ENCODE results near the gene MAPKAPK3.

The MAPKAPK3 gene

GRCh38 chr3:50602595-50603191 is 14.3 kb upstream of the MAPKAPK3 start:
- Histone ChIP-seq H3K27me3 (ENCODE audit: control insufficient read depth, insufficient read depth, low read length) (no peaks in the 10 kb centered on the region), H3K9me3 (ENCODE audit: control insufficient read depth, insufficient read depth, low read length) (no peaks in the 10 kb centered on the region), H3K4me3 (ENCODE audit: low read length) (no peak overlapping the region), H3K36me3 (ENCODE audit: control insufficient read depth, insufficient read depth, low read length) (no peaks in the 10 kb centered on the region), H3K27ac (ENCODE audit: low read length) (no peak overlapping the region), H3K4me1 (ENCODE audit: control insufficient read depth, insufficient read depth, low read length) (no peaks in the 10 kb centered on the region)
- DNase-seq (ENCODE audit: low read depth, low spot score) = no peak
- no CpG with 5 or more reads among the region's 9 CpGs for WGBS (ENCODE audit: insufficient coverage, insufficient read length)

- H3K36me3 ChIP-seq (ENCODE audit: control insufficient read depth, insufficient read depth, low read length) = no peaks in the 10 kb centered on the region
- no peak for DNase-seq (ENCODE audit: low read depth, low spot score)
- H3K27ac ChIP-seq (ENCODE audit: low read length) = no peak overlapping the region
- no CpG with 5 or more reads among the region's 4 CpGs for WGBS (ENCODE audit: insufficient coverage, insufficient read length)
- H3K27me3 ChIP-seq (ENCODE audit: control insufficient read depth, insufficient read depth, low read length) = no peaks in the 10 kb centered on the region
- H3K4me1 ChIP-seq (ENCODE audit: control insufficient read depth, insufficient read depth, low read length) = no peaks in the 10 kb centered on the region
- no peaks in the 10 kb centered on the region for H3K9me3 ChIP-seq (ENCODE audit: control insufficient read depth, insufficient read depth, low read length)
- H3K4me3 ChIP-seq (ENCODE audit: low read length) = no peak overlapping the region
Observed at GRCh38 chr3:50603261-50604109, 13.5 kb upstream of the MAPKAPK3 start.

- Histone ChIP-seq H3K27ac (ENCODE audit: low read length) (no peak overlapping the region), H3K4me3 (ENCODE audit: low read length) (no peak overlapping the region), H3K4me1 (ENCODE audit: control insufficient read depth, insufficient read depth, low read length) (no peaks in the 10 kb centered on the region), H3K27me3 (ENCODE audit: control insufficient read depth, insufficient read depth, low read length) (no peaks in the 10 kb centered on the region), H3K36me3 (ENCODE audit: control insufficient read depth, insufficient read depth, low read length) (no peaks in the 10 kb centered on the region), H3K9me3 (ENCODE audit: control insufficient read depth, insufficient read depth, low read length) (no peaks in the 10 kb centered on the region)
- no peak for DNase-seq (ENCODE audit: low read depth, low spot score)
- WGBS (ENCODE audit: insufficient coverage, insufficient read length) = no CpG with 5 or more reads among the region's 5 CpGs
Observed at GRCh38 chr3:50604110-50604621, 12.8 kb upstream of the MAPKAPK3 start.

GRCh38 chr3:50604628-50605588 is 12.0 kb upstream of the MAPKAPK3 start:
- Histone ChIP-seq H3K27me3 (ENCODE audit: control insufficient read depth, insufficient read depth, low read length) (no peaks in the 10 kb centered on the region), H3K36me3 (ENCODE audit: control insufficient read depth, insufficient read depth, low read length) (no peaks in the 10 kb centered on the region), H3K4me3 (ENCODE audit: low read length) (no peak overlapping the region), H3K9me3 (ENCODE audit: control insufficient read depth, insufficient read depth, low read length) (no peaks in the 10 kb centered on the region), H3K27ac (ENCODE audit: low read length) (no peak overlapping the region), H3K4me1 (ENCODE audit: control insufficient read depth, insufficient read depth, low read length) (no peaks in the 10 kb centered on the region)
- WGBS (ENCODE audit: insufficient coverage, insufficient read length) = no CpG with 5 or more reads among the region's 14 CpGs
- no peak for DNase-seq (ENCODE audit: low read depth, low spot score)

- no peak for DNase-seq (ENCODE audit: low read depth, low spot score)
- no peak overlapping the region for H3K27ac ChIP-seq (ENCODE audit: low read length)
- no peaks in the 10 kb centered on the region for H3K4me1 ChIP-seq (ENCODE audit: control insufficient read depth, insufficient read depth, low read length)
- no peak overlapping the region for H3K4me3 ChIP-seq (ENCODE audit: low read length)
- no CpG with 5 or more reads among the region's 5 CpGs for WGBS (ENCODE audit: insufficient coverage, insufficient read length)
- peaks cover 9% of the 10 kb centered on the region; the same call in 1 of the 2 replicates for H3K27me3 ChIP-seq (ENCODE audit: control insufficient read depth, insufficient read depth, low read length)
- no peaks in the 10 kb centered on the region for H3K9me3 ChIP-seq (ENCODE audit: control insufficient read depth, insufficient read depth, low read length)
- no peaks in the 10 kb centered on the region for H3K36me3 ChIP-seq (ENCODE audit: control insufficient read depth, insufficient read depth, low read length)
Observed at GRCh38 chr3:50605901-50606326, 11.0 kb upstream of the MAPKAPK3 start.

GRCh38 chr3:50606596-50606995 is 10.4 kb upstream of the MAPKAPK3 start:
- Histone ChIP-seq H3K27ac (ENCODE audit: low read length) (no peak overlapping the region), H3K4me1 (ENCODE audit: control insufficient read depth, insufficient read depth, low read length) (no peaks in the 10 kb centered on the region), H3K36me3 (ENCODE audit: control insufficient read depth, insufficient read depth, low read length) (no peaks in the 10 kb centered on the region), H3K27me3 (ENCODE audit: control insufficient read depth, insufficient read depth, low read length) (peaks cover 9% of the 10 kb centered on the region; the same call in 1 of the 2 replicates), H3K4me3 (ENCODE audit: low read length) (no peak overlapping the region), H3K9me3 (ENCODE audit: control insufficient read depth, insufficient read depth, low read length) (no peaks in the 10 kb centered on the region)
- DNase-seq (ENCODE audit: low read depth, low spot score) = no peak
- WGBS (ENCODE audit: insufficient coverage, insufficient read length) = no CpG with 5 or more reads among the region's 6 CpGs

GRCh38 chr3:50607271-50608091 is 9.5 kb upstream of the MAPKAPK3 start:
- Histone ChIP-seq H3K4me3 (ENCODE audit: low read length) (no peak overlapping the region), H3K36me3 (ENCODE audit: control insufficient read depth, insufficient read depth, low read length) (no peaks in the 10 kb centered on the region), H3K9me3 (ENCODE audit: control insufficient read depth, insufficient read depth, low read length) (no peaks in the 10 kb centered on the region), H3K27ac (ENCODE audit: low read length) (no peak overlapping the region), H3K4me1 (ENCODE audit: control insufficient read depth, insufficient read depth, low read length) (no peaks in the 10 kb centered on the region), H3K27me3 (ENCODE audit: control insufficient read depth, insufficient read depth, low read length) (peaks cover 10% of the 10 kb centered on the region; the same call in 1 of the 2 replicates)
- DNase-seq (ENCODE audit: low read depth, low spot score) = no peak
- no CpG with 5 or more reads among the region's 29 CpGs for WGBS (ENCODE audit: insufficient coverage, insufficient read length)

GRCh38 chr3:50608278-50608677 is 8.7 kb upstream of the MAPKAPK3 start:
- H3K4me3 ChIP-seq (ENCODE audit: low read length) = no peak overlapping the region
- H3K9me3 ChIP-seq (ENCODE audit: control insufficient read depth, insufficient read depth, low read length) = no peaks in the 10 kb centered on the region
- H3K27ac ChIP-seq (ENCODE audit: low read length) = no peak overlapping the region
- H3K27me3 ChIP-seq (ENCODE audit: control insufficient read depth, insufficient read depth, low read length) = peaks cover 14% of the 10 kb centered on the region; the same call in 1 of the 2 replicates
- no peaks in the 10 kb centered on the region for H3K36me3 ChIP-seq (ENCODE audit: control insufficient read depth, insufficient read depth, low read length)
- WGBS (ENCODE audit: insufficient coverage, insufficient read length) = no CpG with 5 or more reads among the region's 7 CpGs
- DNase-seq (ENCODE audit: low read depth, low spot score) = no peak
- no peaks in the 10 kb centered on the region for H3K4me1 ChIP-seq (ENCODE audit: control insufficient read depth, insufficient read depth, low read length)

GRCh38 chr3:50609071-50609762 is 7.7 kb upstream of the MAPKAPK3 start:
- Histone ChIP-seq H3K9me3 (ENCODE audit: control insufficient read depth, insufficient read depth, low read length) (no peaks in the 10 kb centered on the region), H3K4me1 (ENCODE audit: control insufficient read depth, insufficient read depth, low read length) (no peaks in the 10 kb centered on the region), H3K4me3 (ENCODE audit: low read length) (no peak overlapping the region), H3K36me3 (ENCODE audit: control insufficient read depth, insufficient read depth, low read length) (no peaks in the 10 kb centered on the region), H3K27me3 (ENCODE audit: control insufficient read depth, insufficient read depth, low read length) (peaks cover 18% of the 10 kb centered on the region; the same call in 1 of the 2 replicates), H3K27ac (ENCODE audit: low read length) (no peak overlapping the region)
- no CpG with 5 or more reads among the region's 5 CpGs for WGBS (ENCODE audit: insufficient coverage, insufficient read length)
- DNase-seq (ENCODE audit: low read depth, low spot score) = no peak

Measured in iPS DF 6.9 (cell line).